NCI-H2107 treated with DMSO at 0.1 percent for 48 hours (cell line): ENCODE results near the gene SNAP47.
A peak's percentile ranks its signal among the peaks of the same experiment; 100 is the strongest.

Experiments used
- DNase-seq: peaks from one replicate; lab custom pipeline; 2025; ENCODE audit not compliant: unreplicated experiment; lab: John Stamatoyannopoulos, UW

SNAP47 gene

DNA sequence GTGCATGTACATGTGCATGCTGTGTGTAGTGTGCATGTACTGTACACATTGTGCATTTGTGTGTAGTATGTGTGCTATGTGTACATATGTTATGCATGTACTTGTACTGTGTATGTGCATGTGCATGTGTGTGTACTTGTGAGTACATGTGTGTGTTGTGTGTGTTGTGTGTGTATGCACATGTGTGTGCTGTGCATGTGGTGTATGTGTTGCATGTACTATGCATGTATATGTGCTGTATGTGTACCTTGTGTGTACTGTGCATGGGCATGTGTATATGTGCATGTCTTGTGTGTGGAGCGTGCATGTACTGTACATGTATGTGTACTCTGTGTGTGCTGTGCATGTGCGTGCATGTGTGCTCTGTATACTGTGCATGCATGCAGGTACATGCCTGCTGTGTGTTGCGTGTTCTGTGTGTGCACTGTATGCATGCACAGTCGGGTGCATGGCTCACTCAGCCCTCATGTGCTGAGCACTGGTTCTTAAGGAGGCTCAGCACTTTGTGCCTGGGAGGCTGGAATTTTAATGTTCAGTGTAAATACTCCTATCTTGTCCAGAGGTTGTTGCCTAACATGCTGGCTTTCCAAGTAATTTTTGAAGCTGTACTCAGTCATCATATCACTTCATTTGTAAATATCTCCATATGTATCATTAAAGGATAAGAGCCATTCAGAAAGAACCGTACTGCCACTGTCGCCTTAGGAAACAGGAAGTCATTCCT lies 32.3 kb downstream of the SNAP47 start:
- DNase-seq = no peak

DNA sequence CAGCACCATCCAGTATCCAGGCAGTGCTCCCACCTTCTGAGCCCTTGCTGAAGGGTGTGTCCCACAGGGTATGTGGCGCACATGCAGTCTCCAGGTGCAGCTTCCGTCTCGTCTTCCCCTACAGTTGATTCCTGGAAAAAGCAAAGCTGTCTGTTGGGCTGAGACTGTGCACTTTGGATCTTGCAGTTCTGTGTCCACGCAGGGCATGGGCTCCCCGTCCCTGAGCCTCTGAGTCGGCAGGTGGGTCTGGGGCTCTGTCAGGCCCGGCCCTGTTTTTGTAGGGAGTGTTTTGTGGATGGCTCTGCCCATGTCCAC lies 32.8 kb downstream of the SNAP47 start:
- DNase-seq = no peak

DNA sequence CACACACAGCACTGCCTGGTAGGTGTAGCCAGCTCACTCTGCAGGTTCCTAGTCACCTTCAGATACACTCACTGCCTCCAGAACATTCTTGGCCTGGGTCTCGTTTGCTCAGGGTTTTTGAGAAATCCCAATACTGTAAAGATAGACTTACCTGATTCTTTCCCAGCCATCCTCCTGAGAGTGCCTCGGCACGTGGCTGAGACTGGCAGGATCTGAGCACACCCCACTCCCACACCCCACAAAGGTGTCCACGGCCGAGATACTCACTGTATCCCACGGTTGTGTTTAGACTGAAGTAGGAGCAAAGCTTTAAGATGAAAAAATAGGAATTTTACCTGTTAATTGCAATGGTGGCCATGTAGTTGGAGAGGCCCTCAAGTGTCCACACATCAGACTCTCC lies 33.4 kb downstream of the SNAP47 start:
- DNase-seq = no peak

DNA sequence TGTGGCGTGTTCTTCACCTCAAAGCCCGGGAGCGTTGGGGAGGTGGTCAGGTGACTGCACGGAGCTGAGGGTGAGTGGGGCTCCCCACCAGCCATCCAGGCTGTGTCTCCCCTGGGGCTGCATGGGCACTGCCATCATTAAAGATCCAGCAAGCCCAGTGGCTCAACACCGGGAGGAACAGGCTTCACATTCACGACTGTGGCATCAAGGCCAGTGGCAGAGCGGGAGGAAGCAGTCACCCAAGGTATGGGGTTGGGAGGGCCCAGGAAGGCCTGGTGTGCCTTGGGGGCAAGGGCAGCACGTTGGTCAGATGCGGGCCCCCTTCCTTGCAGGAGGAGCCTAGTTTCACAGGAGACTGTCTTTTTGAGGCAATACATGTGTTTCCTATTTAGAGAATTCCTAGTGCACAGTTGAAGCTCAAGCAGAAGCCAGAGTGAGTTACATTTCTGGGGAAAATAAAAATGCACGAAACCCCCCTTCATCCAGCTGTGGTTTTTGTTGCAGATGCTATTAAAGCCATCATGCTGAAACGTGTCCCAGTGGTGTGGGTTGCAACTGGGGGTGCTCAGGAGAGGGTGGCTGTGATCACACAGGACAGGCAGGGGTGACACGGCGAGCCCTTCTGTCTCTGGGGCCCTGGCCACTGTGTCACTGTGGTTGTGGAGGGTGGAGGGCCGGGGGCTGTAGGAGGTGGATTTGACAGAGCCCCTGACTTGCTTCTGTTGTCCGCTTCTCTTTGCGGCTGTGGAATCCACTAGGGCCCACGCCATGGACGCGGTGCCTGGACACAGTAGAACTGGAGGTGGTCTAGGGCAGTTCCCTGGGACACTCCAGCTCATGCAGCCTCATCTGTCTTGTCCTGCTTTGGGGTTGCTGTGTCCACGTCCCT lies 34.1 kb downstream of the SNAP47 start:
- DNase-seq = no peak

DNA sequence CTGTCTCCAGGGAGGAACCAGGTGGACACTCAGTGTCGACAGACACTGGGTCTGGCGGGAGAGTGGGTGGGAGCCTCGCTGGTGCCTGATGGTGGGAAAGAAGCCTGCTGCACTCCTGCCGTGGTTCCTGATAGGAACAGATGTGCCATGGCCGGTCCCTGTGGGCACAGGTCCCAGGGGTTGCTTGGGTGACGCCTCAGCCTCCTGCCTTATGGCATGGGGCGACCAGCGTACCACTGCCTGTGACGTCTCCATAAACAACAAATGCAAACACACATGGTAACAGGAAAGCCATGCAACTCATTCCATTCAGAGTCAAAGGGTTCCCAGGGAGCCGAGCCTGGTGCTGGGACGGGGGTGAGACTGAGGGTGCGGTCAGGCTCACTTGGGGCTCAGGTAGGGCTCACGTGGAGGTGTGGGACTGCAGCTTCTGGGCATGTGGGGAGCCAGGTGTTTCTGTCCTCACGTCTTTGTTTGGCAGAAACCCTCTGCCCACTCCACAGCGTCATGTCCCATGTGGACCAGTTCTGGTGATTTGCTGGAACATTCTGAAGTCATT lies 34.8 kb downstream of the SNAP47 start:
- DNase-seq = no peak

DNA sequence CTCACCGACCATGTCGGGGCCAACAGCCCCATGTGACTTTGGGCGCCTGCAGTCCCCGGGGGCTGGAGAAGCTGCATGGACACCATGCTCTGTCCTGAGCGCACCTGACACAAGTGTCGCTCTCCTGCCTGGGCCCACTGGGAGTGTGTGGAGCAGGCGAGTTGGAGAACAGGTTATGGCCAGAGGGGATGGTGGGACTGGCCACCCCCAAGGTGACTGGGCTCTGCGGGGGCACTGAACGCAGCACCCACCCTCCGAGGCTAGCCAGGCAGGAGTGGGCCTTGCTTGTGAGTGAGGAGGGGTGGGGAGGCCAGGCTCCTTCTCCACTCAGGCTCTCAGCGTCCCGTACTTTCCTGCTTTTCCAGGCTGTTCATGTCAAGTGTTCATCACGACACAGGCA lies 35.6 kb downstream of the SNAP47 start:
- no peak for DNase-seq

DNA sequence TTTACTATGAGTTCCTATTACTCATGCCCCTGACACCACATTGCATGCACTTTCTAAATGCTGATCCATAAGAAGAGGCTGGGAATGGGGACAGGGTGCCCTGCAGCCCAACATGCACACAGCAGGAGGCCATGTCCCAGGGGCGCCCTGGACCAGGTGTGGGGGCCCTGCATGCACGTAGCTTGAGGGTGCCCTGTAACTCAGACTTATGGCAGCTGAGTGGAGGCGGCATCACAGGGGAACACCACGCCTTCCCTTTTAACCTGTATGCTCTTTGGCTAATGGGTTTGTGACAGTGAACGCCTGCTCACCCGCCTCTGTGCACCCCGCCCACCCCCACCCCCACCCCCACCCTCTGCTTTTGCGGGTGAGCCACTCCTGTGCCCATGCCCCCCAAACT lies 36.1 kb downstream of the SNAP47 start:
- no peak for DNase-seq

DNA sequence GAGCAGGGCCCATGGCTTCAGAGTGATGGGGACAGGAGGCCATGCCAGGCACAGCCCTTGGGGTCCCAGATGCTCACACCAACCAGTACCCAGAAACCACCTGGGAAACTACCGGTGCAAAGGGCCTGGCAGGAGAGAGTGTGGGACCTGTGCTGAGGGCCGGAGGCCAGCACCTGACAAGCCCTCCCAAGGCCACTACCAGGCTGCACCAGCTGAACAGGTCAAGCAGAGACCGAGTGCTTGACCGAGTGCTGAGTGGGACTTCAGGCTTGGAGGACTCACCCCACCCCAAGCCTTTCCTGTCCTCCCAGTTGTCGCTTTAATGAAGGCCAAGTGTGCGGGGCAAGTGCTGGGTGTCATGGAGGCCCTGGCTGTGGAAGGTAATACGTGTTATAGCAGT lies 36.5 kb downstream of the SNAP47 start:
- DNase-seq = no peak

DNA sequence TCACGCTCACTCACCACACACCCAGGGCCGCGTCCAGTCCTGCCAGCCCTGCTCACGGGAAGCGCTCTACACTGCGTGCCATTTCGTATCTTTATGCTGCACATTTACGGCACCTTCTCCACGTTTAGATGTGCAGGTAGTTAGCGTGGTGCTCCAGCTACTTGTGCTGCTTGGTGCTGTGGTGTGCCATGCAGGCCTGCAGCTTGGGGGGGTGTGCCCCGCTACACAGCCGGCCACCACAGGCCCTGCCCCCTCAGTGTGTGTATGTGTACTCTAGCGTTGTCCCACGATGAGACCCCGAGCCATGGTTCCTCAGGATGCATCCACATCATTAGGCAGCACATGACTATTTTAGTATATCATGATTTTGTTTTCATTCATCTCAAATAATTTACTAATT lies 38.3 kb downstream of the SNAP47 start:
- DNase-seq = no peak

DNA sequence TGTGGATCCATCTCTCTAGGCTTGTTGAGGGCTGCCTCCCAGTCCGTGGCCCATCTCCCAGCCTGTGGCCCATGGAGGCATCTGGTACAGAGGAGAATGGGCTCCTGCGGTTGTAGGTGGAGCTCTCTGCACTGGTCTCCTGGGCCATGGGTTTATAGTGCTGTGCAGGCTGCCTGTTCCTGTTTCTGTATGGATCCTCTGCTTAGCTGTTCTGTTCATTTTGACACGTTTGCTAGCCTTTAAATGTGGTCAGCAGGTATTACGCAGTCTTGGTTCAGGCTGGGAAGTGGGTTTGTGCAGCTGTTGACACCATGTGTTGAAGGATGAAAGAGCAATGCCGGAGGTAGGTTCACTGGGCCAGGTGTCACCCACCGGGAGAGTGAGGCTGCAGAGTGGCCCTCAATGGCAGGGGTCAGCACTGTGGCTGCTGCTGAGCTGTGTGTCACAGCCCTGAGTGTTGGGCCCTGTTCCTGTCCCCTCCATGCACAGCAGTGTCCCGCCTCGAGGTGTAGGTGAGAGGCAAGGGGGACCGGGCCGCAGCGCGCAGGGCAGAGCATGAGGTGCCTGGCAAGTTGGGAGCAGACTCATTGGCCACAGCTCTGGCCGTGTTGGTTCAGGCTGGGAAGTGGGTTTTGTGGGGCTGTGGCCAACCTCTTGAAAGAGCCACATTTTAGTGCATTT lies 39.0 kb downstream of the SNAP47 start:
- peak; percentile 89 for DNase-seq

DNA sequence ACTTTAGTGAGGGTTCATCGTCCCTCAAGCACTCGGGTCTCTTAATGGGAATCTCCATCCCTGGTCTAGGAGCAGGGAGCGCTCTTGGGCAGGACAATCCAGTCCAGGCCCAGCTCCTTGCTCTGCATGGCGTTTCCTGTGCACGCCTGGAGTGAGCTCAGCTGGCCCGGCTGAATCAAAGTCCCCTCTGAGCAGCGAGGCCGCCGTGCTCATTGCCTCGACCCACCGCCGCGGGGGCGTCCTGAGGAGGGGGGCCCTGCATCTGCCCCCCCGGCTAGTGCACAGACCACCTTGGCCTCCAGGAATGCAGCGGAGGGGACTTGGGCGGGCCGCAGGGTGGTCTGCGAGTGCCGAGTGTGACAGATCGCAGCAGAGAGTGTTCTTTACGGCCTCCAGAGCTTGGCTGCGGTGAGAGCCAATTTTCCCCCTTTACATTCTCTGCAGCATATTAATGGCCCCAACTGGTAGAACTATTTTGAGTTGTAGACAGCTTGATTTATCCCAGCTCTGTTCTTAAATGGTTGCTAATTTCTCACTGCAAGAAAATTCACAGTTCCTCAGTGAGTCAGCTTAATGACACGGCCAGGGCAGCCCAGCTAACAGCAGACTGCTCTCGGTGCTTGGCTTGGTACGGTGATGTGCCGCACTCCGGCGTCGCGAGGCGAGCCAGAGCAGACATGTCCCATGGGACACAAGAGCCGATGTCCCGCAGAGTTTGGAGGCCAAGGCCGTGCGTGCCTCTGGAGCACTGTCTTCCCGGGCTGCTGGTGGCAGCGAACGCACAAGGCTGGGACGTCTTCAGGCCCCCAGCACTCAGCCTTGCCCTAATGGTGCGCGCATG lies 39.8 kb downstream of the SNAP47 start:
- DNase-seq = no peak

DNA sequence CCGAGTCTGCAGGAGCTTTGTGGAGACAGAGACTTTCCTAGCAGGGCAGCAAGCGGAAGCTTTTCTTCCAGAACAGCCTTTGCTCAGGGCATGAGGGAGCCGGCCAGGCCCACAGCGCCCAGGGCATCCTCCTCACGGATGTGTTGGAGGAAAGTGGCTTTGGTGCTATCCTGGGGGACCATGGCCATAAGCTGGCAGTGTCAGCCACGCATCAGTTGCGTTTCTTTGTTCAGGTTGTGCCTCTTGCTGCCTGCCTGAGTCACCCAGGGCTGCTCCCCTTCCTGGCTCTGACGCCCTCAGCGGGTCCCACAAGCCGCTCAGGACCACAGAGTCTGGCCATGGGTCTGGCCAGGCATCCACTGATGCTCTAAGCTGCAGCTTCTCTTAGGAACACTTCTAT lies 40.6 kb downstream of the SNAP47 start:
- DNase-seq = no peak

DNA sequence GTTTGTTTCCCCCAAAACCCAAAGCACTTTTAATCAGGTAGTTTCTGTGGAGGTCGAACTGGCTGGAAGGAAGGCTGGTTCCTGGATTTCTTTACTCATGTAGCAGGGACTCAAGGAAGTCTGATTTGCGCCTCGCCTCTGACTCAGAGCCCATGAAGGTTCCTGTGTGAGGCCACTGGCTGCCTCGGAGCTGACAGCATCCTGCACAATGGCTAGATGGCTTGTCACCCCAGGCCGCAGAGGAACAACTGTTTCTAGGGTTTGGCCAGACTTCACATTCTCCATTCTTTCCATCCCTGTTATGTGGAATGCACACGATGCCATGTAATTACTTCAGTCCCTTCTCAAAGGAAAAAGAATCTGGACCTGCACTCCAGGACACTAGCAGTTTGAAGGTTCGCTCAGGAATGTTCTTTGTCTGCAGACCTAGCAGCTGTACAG lies 41.1 kb downstream of the SNAP47 start:
- no peak for DNase-seq

DNA sequence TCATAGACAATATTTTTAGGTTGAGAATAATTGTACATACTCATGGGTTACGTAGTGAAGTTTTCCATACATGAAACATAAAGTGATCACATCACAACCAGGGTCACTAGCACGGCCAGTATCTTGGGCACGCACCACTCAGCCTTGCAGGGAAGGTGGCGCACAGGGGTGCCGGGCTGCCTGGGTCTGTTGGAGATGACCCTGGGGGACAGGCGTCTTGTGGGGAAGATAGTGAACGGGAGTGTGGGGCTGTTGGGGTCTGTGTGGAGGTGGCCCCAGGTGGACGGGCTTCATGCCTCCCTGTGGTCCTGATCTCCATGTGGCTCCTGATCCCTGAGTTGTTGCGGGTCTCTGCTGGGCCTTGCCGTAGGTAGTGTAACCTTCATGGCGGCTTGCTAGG lies 41.9 kb downstream of the SNAP47 start:
- DNase-seq = no peak

DNA sequence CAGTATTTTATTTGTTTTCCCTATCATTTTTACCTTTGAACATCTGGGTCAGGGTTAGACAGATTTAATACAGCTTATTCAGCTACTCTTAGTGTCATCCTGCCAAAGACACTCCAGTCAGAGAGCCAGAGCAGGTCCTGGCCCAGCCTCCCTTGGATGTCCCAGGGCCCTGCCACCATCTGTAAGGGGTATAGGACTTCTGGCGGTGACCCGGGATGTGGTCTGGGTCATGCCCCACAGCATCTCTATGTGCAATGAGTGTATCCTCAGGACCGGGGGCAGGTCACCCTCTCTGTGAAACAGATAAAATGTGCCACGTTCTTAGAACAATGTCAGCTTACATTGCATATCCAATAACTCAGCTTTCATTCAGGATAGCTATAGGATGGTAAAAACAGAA lies 42.4 kb downstream of the SNAP47 start:
- no peak for DNase-seq

DNA sequence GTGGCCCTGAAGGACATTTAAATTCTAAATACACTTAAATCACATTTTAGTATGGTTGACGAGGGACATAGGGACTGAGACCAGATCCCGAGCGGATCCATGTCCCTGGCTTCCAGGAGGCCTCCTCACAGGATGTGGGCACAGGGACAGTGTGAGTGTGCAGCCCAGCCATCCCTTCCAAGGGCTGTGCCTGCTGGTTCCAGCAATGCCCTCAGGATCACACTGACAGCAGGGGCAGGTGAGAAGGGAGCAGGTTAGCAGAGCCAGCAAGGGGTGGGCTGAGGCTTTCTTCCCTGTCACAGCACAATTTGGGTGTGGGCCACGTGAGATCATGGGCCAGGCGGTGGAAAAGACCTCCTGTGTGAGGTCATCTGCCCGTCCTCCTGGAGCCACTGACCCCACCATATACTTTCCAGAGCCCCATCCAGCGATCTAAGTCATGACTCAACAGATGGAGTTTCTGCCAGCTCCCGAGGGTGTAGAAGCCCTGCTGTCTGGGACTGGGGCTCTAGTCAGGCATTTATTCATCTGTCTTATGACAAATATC lies 43.2 kb downstream of the SNAP47 start:
- DNase-seq = no peak

DNA sequence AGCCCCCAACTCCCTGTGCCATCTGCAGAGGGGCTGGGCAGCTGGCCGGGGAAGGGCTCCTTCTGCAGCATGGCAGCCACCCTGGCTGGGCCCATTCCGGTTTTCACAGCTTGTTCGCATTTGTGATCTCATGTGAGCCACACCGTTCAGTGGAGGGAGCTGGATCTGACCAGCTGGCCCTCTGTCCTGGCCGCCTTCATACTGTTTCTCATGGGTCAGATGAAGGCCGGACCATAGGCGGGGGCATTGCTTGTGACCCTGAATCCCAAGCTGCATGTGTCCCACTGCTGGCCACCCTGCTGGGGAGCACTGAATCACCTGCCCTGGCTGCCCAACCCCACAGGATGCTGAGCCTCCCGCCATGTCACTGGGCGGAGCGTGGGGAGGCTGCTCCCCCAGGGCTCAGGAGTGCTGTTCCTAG lies 43.8 kb downstream of the SNAP47 start:
- no peak for DNase-seq

DNA sequence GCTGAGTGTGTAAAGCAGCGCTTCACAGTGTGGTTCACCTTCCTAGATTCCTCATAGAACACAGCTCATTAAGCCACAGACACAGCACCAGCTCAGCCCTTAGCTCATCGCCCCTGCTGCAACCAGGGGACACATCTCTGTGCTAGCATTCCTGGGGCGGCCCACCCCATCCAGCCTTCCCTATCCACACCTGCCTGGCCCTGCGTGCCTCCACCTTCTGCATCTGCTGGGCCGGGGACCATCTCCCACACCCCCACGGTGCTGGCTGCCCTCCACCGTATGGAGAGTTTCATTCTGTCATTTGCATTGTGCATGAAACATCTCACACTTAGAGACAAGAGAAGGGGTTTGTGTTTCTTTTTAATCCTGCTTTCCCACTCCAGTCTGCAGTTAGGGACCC lies 44.5 kb downstream of the SNAP47 start:
- no peak for DNase-seq

DNA sequence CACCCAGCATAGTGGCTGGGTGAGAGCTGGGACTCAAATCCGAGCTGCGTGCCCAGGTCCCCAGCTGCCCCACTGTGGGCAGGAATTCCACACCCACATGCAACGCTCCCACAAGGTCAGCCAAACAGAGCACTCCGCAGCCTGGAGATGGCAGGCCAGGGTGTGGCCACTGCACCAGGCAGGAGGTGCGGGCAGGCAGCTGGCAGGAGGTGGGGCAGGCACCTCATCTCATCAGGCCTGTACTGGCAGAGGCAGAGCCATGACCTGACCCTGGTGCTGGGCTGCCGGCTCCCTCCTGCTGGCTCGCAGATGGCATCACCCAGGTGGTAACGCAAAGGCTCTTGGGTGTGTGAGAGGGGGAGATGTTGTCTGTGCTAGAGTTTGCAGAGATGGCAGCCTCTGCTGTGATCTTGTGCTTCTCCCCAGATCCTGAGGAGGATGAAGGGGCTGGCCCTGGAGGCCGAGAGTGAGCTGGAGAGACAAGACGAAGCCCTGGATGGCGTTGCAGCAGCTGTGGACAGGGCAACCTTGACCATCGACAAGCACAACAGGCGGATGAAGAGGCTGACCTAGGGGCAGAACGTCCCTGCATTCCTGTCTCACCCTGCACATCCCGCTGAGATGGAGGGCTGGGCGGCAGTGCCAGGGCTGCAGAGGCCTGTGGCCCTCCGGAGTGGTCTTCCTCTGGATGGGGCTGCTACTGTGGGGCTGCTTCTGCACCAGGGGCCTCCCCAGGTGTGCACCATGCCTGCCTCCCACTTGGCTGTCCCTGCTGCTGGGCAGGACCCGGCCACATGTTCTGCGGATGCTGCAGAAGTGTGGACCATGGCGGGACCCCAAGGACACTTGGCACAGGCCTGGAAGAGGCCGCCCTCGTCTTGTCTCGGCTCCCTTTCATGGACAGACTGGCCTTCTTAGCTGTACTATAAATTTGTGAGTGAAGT lies 45.1 kb downstream of the SNAP47 start:
- no peak for DNase-seq
